IPS-15b (cell line): ENCODE measurements around the gene REL.

Source experiments
- H3K27me3 ChIP-seq: one replicate; pipeline ENCODE4 v1.6.1; 2013; ENCODE audit warnings: low read length; ENCODE audit not compliant: control insufficient read depth, insufficient read depth
- H3K36me3 ChIP-seq: one replicate; pipeline ENCODE4 v1.6.1; 2013; ENCODE audit warnings: low read length; ENCODE audit not compliant: control insufficient read depth, insufficient read depth
- H3K4me1 ChIP-seq: one replicate; pipeline ENCODE4 v1.6.1; 2013; ENCODE audit warnings: mild to moderate bottlenecking, low read length; ENCODE audit not compliant: control insufficient read depth, insufficient read depth
- H3K4me3 ChIP-seq: one replicate; pipeline ENCODE4 v1.5.1; 2013; ENCODE audit warnings: low read depth, low read length
- H3K9ac ChIP-seq: one replicate; pipeline ENCODE4 v1.6.1; 2013; ENCODE audit warnings: low read depth, mild to moderate bottlenecking, low read length
- H3K9me3 ChIP-seq: one replicate; pipeline ENCODE4 v1.6.1; 2013; ENCODE audit warnings: mild to moderate bottlenecking, low read length; ENCODE audit not compliant: control insufficient read depth, insufficient read depth

The REL gene

GRCh38 chr2:60974652-60975051 is 93.3 kb downstream of the REL start:
- Histone ChIP-seq H3K9ac (no peak overlapping the region), H3K27me3 (no peaks in the 10 kb centered on the region), H3K4me1 (no peaks in the 10 kb centered on the region), H3K36me3 (no peaks in the 10 kb centered on the region), H3K4me3 (no peak overlapping the region), H3K9me3 (no peaks in the 10 kb centered on the region)
